GM18505 (cell line): ENCODE measurements around the gene ISG20L2.

Experiments
- ATAC-seq: cut with Tn5 transposase; IDR thresholded peaks from one replicate; pipeline ENCODE4 v1.9.1; 2021; ENCODE audit not compliant: unreplicated experiment
- POLR2A ChIP-seq: IDR thresholded peaks from 4 replicates; pipeline ENCODE4 v1.6.1; 2011; ENCODE audit warnings: borderline replicate concordance; ENCODE audit not compliant: insufficient read depth, insufficient read length; ENCODE audit errors: extremely low read depth

The ISG20L2 gene

DNA sequence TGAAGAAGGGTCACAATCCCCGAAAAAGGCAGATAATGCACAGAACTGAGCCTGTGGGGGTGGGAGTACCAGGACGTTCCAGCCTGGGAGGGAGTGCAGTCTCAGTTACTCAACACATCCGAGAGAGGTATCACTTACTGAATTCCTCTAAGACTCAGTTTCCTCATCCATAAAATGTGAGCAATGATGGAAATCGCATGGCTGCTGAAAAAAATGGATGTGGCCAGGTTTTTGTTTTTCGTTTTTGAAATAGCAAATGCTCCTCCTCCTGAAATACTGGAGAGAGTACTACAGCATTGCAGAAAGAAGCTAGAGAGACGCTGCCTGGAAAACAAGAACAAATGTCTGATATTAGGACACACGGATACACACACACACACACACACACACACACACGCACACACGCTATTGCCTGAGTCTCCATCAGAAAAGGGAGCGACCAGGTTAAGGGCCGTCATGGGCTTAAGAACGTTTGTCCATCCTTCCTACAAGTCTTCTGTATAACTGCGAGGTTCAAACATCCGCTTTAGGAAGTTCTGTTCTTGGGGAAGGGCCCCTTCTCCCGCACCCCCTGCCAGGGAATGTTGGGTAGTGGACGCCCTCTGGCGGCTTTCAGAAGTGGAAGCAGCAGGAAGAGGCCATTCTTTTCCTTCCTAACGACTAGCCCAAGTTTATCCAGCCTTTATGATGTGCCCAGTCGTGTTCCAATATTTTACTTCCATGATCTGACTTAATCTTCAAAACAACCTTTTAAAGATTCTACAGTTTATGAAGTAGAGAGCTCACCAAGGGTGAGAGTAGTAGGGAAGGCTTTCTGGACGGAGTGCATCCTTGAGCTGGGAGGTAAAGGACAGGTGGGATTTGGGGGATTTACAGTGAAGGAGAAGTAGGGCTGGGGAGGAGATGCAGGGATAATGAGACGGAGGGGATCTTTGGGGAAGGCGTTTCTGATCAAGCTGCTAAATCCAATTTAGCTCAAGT, 50.7 kb downstream of the ISG20L2 start:
- no peak for ATAC-seq
- TF ChIP-seq POLR2A = no peak

DNA sequence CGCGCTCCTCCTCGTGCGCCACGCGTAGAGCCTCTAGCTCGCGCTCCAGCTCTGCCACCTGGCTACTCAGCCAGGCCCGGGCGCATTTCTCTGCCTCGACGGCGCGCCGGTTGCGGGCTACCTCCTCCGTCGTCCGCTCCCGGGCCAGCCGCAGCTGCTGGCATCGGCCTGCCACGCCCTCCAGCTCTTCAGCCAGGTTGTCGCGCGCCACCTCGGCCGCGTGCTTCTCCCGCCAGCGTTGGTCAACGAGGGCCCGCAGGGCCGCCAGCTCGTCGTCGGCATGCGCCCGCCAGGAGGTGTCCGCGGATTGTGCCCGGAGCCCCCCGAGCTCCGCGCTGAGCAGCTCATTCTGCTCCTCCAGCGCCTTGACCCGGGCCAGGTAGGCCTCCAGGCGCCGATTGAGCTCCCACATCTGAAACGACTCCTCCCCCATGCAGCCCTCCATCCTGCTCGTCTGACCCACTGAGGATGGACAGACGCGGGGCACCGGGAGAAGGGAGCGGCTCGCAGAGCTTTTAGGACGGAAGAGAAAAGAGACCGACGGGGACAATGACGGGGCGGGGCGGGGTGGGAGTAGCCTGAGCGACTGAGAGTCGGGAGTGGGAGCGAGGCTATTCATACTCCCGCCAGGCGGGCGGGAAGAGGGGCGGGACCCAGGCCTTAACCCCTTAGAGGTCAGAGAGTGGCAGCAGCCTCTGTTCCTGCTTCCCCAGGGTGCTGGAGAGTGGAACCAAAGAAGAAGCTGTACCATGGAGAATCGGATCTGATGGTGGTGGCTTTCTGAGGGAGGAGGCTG, 51.5 kb downstream of the ISG20L2 start, which contains the start of gene NES:
Gene NES (minus strand): TSS at position 588 of the 796 bp plus-strand sequence. CDS start 143 bp downstream, at position 445.
- no peak for ATAC-seq
- TF ChIP-seq POLR2A = no peak

DNA sequence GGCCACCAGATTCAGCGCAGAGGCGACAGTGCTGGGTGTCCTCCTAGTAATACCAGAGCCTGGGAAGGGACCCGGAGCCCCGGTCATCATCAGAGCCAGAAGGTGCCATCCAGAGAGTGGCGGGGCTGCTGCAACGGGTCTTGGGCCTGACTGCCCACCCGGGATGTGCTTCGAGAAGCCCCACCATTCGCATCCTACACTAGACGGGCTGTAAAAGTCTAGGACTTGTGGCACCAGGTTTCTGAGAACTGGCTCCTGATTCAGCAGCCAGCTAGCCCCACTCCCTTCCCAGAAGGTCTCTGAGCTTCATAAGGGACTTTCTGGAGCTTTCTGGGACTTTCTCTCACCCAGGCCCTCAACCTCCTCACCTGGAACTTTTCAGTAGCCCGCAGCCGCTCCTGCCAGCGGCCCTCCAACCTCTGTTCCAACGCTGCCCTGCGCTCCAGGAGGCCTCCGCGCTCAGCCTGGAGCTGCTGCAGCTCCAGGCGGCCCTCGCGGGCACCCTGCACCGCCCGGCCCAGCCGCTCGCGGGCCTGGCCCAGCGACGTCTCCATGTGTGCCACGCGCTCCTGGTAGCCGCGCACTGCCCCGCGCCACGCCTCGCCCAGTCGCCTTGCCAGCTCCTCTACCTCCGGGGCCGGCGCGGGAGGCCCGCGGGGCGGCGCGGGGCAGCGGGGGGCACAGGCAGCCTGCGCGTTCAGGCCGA, 52.3 kb downstream of the ISG20L2 start:
- TF ChIP-seq POLR2A = no peak
- ATAC-seq = no peak

DNA sequence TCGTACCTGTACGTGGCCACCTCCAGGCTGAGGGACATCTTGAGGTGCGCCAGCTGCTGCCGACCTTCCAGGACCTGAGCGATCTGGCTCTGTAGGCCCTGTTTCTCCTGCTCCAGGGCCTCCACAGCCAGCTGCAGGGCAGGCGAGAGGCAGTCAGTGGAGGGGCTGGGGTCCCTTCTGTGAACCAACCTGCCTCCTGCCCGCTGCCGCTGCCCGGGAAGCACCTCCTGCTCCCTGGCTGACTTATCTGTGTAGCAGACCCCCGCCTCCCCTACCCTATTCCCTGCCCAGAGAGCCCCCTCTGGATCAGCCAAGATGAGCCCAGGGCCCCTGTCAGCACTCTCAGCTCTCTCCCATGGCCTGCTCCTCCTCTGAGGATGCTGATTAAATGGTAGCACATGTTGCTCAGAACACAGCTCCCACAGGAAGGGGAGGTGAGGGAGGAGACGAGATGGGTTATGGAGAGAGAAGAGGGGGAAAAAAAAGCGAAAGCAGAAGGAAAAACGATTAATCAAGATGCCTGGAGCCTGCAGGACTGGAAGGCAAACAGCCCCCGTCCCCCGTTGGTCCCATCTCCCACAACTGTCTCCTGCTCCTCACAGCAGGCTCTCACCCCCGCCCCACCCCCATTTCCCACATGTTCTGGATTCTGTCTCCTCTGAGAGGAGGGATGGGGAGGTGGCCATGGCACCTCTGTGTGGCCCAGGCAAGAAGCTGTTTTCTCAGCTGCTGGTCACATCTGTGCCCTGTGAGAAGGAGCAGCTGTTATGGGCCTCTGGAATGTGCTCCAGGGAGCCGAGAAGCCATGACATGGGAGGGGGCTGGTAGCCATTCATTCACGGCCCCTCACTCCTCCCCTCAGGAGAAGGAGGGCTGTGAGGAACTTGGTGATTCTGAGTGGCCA, 53.1 kb downstream of the ISG20L2 start:
- no peak for ATAC-seq

DNA sequence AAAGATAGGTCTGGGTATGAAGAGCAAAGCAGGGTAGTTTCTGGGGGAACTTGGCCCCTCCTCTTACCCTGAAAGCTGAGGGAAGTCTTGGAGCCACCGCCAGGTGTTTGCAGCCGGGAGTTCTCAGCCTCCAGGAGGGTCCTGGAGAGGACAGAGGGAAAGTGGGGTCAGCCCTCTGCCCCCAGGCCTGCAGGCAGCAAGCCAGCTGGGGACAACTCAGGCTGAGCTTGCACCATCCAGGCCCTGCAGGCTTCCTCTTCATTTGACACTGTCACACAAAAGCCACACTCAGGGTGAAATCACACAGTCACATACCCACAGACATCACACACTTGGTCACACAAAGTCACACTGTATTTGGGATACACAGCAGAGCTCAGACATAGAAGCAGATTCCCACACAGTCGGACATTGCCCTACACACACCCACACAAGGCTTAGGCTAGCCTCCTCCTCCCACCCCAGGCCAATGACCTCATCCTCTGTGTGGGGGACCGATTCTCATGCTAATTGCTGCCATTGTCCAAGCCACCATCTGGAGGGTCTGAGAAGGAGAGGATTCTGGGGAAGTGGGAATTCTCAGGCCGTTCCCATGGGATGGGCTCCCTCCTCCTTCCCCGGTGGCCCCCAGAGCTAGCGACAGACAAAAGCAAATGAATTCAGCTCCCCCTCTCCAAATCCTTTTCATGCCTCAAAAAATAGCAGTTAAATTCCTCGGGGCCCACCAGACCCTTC, 55.0 kb downstream of the ISG20L2 start:
- no peak for TF ChIP-seq POLR2A
- no peak for ATAC-seq

More for the DNA sequence above, 53.1 kb downstream of the ISG20L2 start:
- no peak for TF ChIP-seq POLR2A
